Panc1 (cell line): ENCODE data around the gene IL36B. TPM values are rescaled to one million over a fixed set of nuclear protein-coding genes. Genes with fewer than 3 reads are reported as not detected.

Source experiments
- ATAC-seq: fragments of 200-7000 bp; cut with Tn5 transposase; 2 replicates; pipeline ENCODE4 v1.9.1; 2020; ENCODE audit warnings: mild to moderate bottlenecking, moderate library complexity
- BruUV-seq: library from RNA; stranded (reverse); fragments of 400-500 nt; replicated peaks from 2 replicates; lab custom pipeline; 2021; lab: Mats Ljungman, UMichigan
- CTCF ChIA-PET: fragments of 300-600 bp; sonication (Branson Sonifier 250); formaldehyde crosslinking; loops from one replicate; lab custom pipeline; 2022; ENCODE audit warnings: antibody characterized with exemption; lab: Charles Lee
- POLR2A ChIA-PET: fragments of 300-600 bp; sonication (Branson Sonifier 250); formaldehyde crosslinking; loops from one replicate; lab custom pipeline; 2022; ENCODE audit warnings: antibody characterized with exemption; lab: Charles Lee
- DNase-seq: peaks from one replicate; pipeline ENCODE4 v3.0.0-alpha.2; 2010; ENCODE audit warnings: low read depth, low spot score
- H3K27ac ChIP-seq: 2 replicates; pipeline ENCODE4 v1.5.1; 2011; ENCODE audit warnings: mild to moderate bottlenecking, low read length, inconsistent platforms
- H3K27me3 ChIP-seq: fragments of 200-500 bp; sonication (Bioruptor generic); 2 replicates; pipeline ENCODE4 v1.6.0; 2014; ENCODE audit warnings: low read length, inconsistent platforms; ENCODE audit not compliant: control insufficient read depth, insufficient read depth
- H3K36me3 ChIP-seq: fragments of 200-500 bp; sonication (Bioruptor generic); 2 replicates; pipeline ENCODE4 v1.5.1; 2014; ENCODE audit warnings: inconsistent platforms, mild to moderate bottlenecking, low read length, moderate library complexity; ENCODE audit not compliant: control insufficient read depth, insufficient read depth
- H3K4me1 ChIP-seq: 2 replicates; pipeline ENCODE4 v1.5.1; 2011; ENCODE audit warnings: inconsistent platforms, mild to moderate bottlenecking, low read length, moderate library complexity; ENCODE audit not compliant: control insufficient read depth, insufficient read depth
- H3K4me3 ChIP-seq, 2 experiments: 2 replicates each; pipeline ENCODE4 v1.5.1; 2011 to 2012; ENCODE audit warnings: low read depth in 2 of 2, low read length in 2 of 2, mild to moderate bottlenecking in 2 of 2, inconsistent platforms in 1 of 2, moderate library complexity in 1 of 2
- H3K9me3 ChIP-seq: fragments of 200-500 bp; sonication (Bioruptor generic); 2 replicates; pipeline ENCODE4 v1.5.1; 2014; ENCODE audit warnings: low read depth, mild to moderate bottlenecking, inconsistent platforms, low read length, moderate library complexity; ENCODE audit not compliant: control insufficient read depth, insufficient read depth
- POLR2AphosphoS5 ChIP-seq: IDR thresholded peaks from 2 replicates; pipeline ENCODE4 v1.6.1; 2012; ENCODE audit warnings: mild to moderate bottlenecking, low read depth, low read length, moderate library complexity
- REST ChIP-seq, 2 experiments: IDR thresholded peaks; 2 replicates each; pipeline ENCODE4 v1.6.1; 2011 to 2012; ENCODE audit warnings: low read depth in 2 of 2, control low read depth in 1 of 2, low read length in 1 of 2, mild to moderate bottlenecking in 1 of 2, moderate library complexity in 1 of 2; ENCODE audit not compliant: insufficient read depth in 1 of 2
- SIN3A ChIP-seq: IDR thresholded peaks from 2 replicates; pipeline ENCODE4 v1.6.1; 2012; ENCODE audit warnings: low read depth, mild to moderate bottlenecking, low read length, moderate library complexity, borderline replicate concordance; ENCODE audit not compliant: insufficient read depth
- TCF7L2 ChIP-seq: IDR thresholded peaks from 2 replicates; pipeline ENCODE4 v1.6.1; 2011; ENCODE audit warnings: mild to moderate bottlenecking, low read depth, low read length, inconsistent platforms
- in situ Hi-C: cut with HindIII; loops from 2 replicates; pipeline ENCODE4 v1.10.0; 2016; ENCODE audit warnings: low sequenced_read_pairs, low pct_unique_long_range_greater_than_20kb
- intact Hi-C: fragments of 100-400 bp; cut with micrococcal nuclease; formaldehyde crosslinking; loops from one replicate; pipeline ENCODE4 v1.10.0; 2022; ENCODE audit not compliant: unreplicated experiment
- total RNA-seq: library from RNA; stranded (reverse); gene quantifications from one replicate; pipeline ENCODE4 v1.2.1, GENCODE V29; 2021; ENCODE audit not compliant: unreplicated experiment
- TF ChIP-seq, protein P1 (sequence below): fragments of 450-650 bp; IDR thresholded peaks from 2 replicates; pipeline ENCODE4 v1.5.1; 2017; ENCODE audit warnings: mild to moderate bottlenecking

The IL36B gene
- total RNA-seq, 1 experiment from 2014 or later = not detected

DNA sequence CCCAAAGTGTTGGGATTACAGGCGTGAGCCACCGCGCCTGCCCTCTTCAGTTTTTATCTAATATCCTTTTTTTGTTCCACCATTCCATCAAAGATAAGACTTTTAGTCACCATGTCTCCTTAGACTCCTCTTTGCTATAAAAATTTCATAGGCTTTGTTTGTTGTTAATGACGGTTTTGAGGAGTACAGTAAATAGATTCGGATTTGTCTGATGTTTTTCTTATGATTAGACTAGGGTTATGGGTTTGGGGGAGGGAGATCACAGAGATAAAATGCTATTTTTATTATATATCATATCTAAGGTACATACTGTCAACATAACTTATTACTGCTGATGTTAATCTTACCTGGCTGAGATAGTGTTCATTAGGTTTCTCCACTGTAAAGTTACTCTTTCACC, 6.2 kb downstream of the IL36B start:
- no peaks in the 10 kb centered on the region for H3K9me3 ChIP-seq
- DNase-seq = no peak
- H3K27ac ChIP-seq = no peak overlapping the region
- H3K27me3 ChIP-seq = peaks cover 3% of the 10 kb centered on the region; the same call in 1 of the 2 replicates
- ChIA-PET POLR2A (no interaction called here), CTCF (no interaction called here)
- no peak for TF ChIP-seq TCF7L2
- TF ChIP-seq, protein P1, sequence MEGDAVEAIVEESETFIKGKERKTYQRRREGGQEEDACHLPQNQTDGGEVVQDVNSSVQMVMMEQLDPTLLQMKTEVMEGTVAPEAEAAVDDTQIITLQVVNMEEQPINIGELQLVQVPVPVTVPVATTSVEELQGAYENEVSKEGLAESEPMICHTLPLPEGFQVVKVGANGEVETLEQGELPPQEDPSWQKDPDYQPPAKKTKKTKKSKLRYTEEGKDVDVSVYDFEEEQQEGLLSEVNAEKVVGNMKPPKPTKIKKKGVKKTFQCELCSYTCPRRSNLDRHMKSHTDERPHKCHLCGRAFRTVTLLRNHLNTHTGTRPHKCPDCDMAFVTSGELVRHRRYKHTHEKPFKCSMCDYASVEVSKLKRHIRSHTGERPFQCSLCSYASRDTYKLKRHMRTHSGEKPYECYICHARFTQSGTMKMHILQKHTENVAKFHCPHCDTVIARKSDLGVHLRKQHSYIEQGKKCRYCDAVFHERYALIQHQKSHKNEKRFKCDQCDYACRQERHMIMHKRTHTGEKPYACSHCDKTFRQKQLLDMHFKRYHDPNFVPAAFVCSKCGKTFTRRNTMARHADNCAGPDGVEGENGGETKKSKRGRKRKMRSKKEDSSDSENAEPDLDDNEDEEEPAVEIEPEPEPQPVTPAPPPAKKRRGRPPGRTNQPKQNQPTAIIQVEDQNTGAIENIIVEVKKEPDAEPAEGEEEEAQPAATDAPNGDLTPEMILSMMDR = no peak
- no peak for TF ChIP-seq POLR2AphosphoS5
- TF ChIP-seq SIN3A = no peak
- no peak for TF ChIP-seq REST (IDR thresholded peaks at IDR 0.05; ENCODE audit: insufficient read depth in 1 of 2, low read depth in 2 of 2, low read length in 1 of 2)
- intact Hi-C loops = no loop called here
- H3K36me3 ChIP-seq = no peaks in the 10 kb centered on the region
- no peak overlapping the region for H3K4me3 ChIP-seq
- BruUV-seq = no TSS peak
- no peak for ATAC-seq
- no peaks in the 10 kb centered on the region for H3K4me1 ChIP-seq
- in situ Hi-C loops = no loop called here

DNA sequence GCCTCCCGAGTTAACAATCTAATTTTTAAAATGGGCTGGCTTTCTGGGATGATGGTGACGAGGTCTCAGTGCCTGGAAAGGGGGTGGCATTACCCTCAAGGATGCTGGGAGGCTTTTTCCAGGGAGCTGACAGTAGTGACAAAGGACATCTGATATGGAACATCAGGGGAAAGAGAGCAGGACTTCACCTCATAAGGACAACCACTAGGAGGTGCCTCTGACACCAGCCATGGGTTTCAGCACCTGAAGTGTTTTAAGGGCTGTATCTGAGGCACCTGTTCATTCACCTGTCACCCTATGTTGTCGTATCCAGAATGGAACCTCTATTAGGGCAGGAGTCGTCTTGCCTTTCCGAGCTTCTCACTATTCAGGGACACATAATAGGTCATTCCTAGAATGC, 10.8 kb downstream of the IL36B start:
- BruUV-seq = no TSS peak
- intact Hi-C loops (no loop called here), in situ Hi-C loops (no loop called here)
- DNase-seq (no peak), ATAC-seq (no peak)
- Histone ChIP-seq H3K9me3 (no peaks in the 10 kb centered on the region), H3K4me1 (no peaks in the 10 kb centered on the region), H3K27ac (no peak overlapping the region), H3K4me3 (no peak overlapping the region), H3K36me3 (no peaks in the 10 kb centered on the region), H3K27me3 (peaks cover 3% of the 10 kb centered on the region; the same call in 1 of the 2 replicates)
- CTCF ChIA-PET = no interaction called here
- POLR2A ChIA-PET = no interaction called here
- TF ChIP-seq SIN3A = no peak
- TF ChIP-seq, protein P1 = peak; percentile 27; the same call in 1 of the 2 replicates
- no peak for TF ChIP-seq TCF7L2
- no peak for TF ChIP-seq REST (IDR thresholded peaks at IDR 0.05; ENCODE audit: insufficient read depth in 1 of 2, low read depth in 2 of 2, low read length in 1 of 2)
